WERI-Rb-1 (cell line): ENCODE results near the gene TBL1X.
A peak's percentile ranks its signal among the peaks of the same experiment; 100 is the strongest.

Source experiments
- DNase-seq: peaks from one replicate; pipeline ENCODE4 v3.0.0-alpha.2; 2020
- H3K27ac ChIP-seq: fragments of 250-450 bp; sonication (Bioruptor Pico); 2 replicates; pipeline ENCODE4 v1.5.1; 2020; ENCODE audit warnings: mild to moderate bottlenecking, moderate library complexity
- H3K27me3 ChIP-seq: fragments of 250-450 bp; sonication (Bioruptor Pico); 2 replicates; pipeline ENCODE4 v1.5.1; 2021; ENCODE audit warnings: mild to moderate bottlenecking, low read depth, moderate library complexity; ENCODE audit not compliant: insufficient read depth, severe bottlenecking
- H3K36me3 ChIP-seq: fragments of 250-450 bp; sonication (Bioruptor Pico); 2 replicates; pipeline ENCODE4 v1.5.1; 2020; ENCODE audit warnings: mild to moderate bottlenecking, moderate library complexity
- H3K4me3 ChIP-seq: 2 replicates; pipeline ENCODE4 v1.5.1; 2011; ENCODE audit warnings: low read depth, mild to moderate bottlenecking, control low read depth, low read length
- H3K9me3 ChIP-seq: fragments of 250-450 bp; sonication (Bioruptor Pico); 2 replicates; pipeline ENCODE4 v1.5.1; 2021; ENCODE audit warnings: mild to moderate bottlenecking, moderate library complexity; ENCODE audit not compliant: severe bottlenecking
- TF ChIP-seq, protein P1 (sequence below): IDR thresholded peaks from 2 replicates; pipeline ENCODE4 v1.5.1; 2011; ENCODE audit warnings: low read depth, mild to moderate bottlenecking, control low read depth, inconsistent platforms, low read length

The TBL1X gene

DNA sequence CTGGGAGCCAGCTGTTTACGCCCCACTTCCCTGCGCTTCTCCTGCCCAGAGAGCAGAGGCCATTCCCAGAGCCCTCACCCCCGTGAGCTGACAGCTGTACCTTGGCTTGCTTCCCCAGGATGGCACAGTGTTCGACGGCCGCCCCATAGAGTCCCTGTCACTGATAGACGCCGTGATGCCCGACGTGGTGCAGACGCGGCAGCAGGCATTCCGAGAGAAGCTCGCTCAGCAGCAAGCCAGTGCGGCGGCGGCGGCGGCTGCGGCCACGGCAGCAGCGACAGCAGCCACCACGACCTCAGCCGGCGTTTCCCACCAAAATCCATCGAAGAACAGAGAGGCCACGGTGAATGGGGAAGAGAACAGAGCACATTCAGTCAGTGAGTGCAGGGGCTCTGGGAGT, 223.0 kb downstream of the TBL1X start:
- Histone ChIP-seq H3K9me3 (no peaks in the 10 kb centered on the region), H3K36me3 (no peaks in the 10 kb centered on the region), H3K27me3 (no peaks in the 10 kb centered on the region), H3K4me3 (no peak overlapping the region), H3K27ac (no peak overlapping the region)
- no peak for DNase-seq
- TF ChIP-seq, protein P1, sequence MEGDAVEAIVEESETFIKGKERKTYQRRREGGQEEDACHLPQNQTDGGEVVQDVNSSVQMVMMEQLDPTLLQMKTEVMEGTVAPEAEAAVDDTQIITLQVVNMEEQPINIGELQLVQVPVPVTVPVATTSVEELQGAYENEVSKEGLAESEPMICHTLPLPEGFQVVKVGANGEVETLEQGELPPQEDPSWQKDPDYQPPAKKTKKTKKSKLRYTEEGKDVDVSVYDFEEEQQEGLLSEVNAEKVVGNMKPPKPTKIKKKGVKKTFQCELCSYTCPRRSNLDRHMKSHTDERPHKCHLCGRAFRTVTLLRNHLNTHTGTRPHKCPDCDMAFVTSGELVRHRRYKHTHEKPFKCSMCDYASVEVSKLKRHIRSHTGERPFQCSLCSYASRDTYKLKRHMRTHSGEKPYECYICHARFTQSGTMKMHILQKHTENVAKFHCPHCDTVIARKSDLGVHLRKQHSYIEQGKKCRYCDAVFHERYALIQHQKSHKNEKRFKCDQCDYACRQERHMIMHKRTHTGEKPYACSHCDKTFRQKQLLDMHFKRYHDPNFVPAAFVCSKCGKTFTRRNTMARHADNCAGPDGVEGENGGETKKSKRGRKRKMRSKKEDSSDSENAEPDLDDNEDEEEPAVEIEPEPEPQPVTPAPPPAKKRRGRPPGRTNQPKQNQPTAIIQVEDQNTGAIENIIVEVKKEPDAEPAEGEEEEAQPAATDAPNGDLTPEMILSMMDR, result no peak

DNA sequence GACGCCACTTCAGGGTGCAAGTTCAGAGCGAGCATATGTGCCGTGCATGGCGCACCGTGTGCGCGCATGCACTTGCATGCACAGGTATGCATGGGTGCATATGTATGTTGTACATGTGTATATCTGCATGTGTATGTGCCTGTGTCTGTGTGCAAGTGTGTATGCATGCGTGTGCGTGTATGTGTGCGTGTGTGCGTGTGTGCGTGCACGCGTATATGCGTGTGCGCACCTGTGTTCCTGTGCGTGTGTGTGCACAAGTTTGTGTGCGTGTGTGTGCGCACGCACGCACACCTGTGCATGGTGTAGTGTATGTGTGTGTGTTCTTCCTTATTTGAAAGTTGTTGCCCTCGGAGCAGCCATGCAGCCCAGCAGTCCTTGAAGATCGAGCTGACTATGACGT, 224.0 kb downstream of the TBL1X start:
- Histone ChIP-seq H3K36me3 (no peaks in the 10 kb centered on the region), H3K4me3 (no peak overlapping the region), H3K27ac (no peak overlapping the region), H3K27me3 (no peaks in the 10 kb centered on the region), H3K9me3 (no peaks in the 10 kb centered on the region)
- DNase-seq, result no peak
- TF ChIP-seq, protein P1, result no peak

DNA sequence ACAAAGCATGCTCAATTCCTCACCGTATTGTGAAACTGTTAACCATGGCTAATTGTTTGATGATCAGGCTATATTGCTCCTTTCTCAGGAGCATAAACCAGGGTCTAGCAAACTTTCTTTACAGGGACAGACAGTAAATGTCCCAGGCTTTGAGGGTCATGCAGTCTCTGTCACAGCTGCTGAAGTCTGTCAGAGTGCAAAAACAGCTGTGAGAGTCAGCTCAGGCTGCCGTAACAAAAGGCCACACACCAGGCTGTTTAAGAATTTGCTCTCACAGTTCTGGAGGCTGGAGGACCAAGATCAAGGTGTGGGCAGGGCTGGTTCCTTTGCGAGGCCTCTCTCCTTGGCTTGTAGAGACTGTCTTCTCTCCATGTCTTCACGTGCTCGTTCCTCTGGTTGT, 225.2 kb downstream of the TBL1X start:
- TF ChIP-seq, protein P1, result no peak
- Histone ChIP-seq H3K4me3 (no peak overlapping the region), H3K36me3 (no peaks in the 10 kb centered on the region)

DNA sequence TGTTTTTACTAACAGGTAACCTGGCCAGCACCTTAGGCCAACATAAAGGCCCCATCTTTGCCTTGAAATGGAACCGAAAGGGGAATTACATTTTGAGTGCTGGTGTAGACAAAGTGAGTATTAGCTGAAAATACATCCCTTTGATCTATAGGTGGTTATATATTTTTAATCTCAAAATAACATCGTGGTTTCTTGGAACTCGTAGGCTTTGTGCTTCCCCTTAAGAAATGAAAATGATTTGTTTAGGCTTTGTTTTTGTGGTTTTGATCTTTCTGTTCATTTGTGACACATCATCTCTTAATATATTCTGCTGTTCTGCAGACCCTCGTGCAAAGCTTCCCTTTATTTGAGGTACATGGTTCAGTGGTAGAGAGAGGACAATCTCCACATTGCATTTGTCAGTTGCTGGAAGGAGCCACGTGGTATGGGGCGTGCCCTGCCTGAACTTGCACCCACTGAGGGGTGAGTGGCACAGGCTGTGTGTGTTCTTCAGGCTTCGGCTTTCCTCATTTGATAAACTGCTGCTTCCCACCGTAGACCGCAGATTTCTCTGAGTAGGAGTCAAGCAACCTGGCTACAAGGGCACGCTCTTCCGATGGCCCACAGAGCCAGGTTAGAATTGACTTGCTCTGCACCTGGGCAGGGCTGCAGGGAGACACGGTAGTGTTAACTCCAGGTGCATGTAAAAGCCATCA, 228.6 kb downstream of the TBL1X start:
- TF ChIP-seq, protein P1, result no peak
- no peak for DNase-seq
- Histone ChIP-seq H3K4me3 (no peak overlapping the region), H3K27ac (no peak overlapping the region), H3K9me3 (no peaks in the 10 kb centered on the region), H3K27me3 (peaks cover 2% of the 10 kb centered on the region), H3K36me3 (no peaks in the 10 kb centered on the region)

More for the DNA sequence above, 225.2 kb downstream of the TBL1X start:
- Histone ChIP-seq H3K27ac (no peak overlapping the region), H3K9me3 (no peaks in the 10 kb centered on the region), H3K27me3 (no peaks in the 10 kb centered on the region)
- DNase-seq, result no peak

DNA sequence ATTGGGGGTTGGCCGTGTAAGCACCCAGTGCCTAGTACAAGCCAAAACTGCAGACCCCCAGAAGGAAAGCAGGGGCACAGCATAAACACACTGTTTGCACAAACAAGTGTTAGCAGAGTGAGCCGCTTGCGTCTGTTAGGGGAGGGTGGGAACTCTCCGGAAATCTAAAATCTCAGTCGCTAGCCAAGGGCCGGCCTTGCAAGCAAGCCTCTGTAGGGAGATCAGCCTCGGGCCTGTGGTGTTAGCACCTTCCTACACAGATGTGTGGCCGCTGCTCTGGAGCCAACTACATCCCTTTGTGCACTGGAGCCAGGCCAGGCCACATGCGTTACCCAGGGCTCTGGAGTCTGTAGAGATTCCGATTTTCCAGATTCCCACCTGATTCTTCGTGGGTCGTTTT, 233.7 kb downstream of the TBL1X start:
- DNase-seq, result no peak
- Histone ChIP-seq H3K27me3 (peaks cover 8% of the 10 kb centered on the region), H3K4me3 (no peak overlapping the region), H3K36me3 (no peaks in the 10 kb centered on the region), H3K9me3 (no peaks in the 10 kb centered on the region), H3K27ac (no peak overlapping the region)
- TF ChIP-seq, protein P1, result no peak

DNA sequence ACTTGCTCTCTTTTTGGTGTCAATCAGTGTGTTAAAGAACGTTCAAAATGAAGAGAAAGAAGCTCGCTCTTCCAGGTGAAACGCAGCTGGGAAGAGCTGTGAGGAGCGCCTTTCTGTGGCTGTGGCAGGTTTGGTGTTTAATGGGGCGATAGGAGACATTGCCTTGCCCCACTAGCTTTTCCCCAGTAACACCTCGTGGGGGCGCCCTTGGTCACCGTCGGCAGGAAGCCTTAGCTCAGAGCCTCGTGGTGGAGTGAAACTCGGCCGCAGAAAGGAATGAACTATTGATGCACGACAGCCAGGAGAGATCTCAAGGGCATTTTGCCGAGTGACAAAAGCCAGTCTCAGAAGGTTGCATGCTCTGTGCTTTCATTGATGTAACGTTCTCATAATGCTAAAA, 235.7 kb downstream of the TBL1X start:
- no peak for DNase-seq
- Histone ChIP-seq H3K36me3 (no peaks in the 10 kb centered on the region), H3K27me3 (peaks cover 8% of the 10 kb centered on the region)

More for the DNA sequence above, 235.7 kb downstream of the TBL1X start:
- TF ChIP-seq, protein P1, result 0 out of 2 replicates have a peak, but pooled peaks have one; percentile 10
- H3K9me3 ChIP-seq, result no peaks in the 10 kb centered on the region
- no peak overlapping the region for H3K27ac ChIP-seq
- H3K4me3 ChIP-seq, result no peak overlapping the region
